Measurements from ENCODE around the gene SNAPC5.

SNAPC5 gene

DNA sequence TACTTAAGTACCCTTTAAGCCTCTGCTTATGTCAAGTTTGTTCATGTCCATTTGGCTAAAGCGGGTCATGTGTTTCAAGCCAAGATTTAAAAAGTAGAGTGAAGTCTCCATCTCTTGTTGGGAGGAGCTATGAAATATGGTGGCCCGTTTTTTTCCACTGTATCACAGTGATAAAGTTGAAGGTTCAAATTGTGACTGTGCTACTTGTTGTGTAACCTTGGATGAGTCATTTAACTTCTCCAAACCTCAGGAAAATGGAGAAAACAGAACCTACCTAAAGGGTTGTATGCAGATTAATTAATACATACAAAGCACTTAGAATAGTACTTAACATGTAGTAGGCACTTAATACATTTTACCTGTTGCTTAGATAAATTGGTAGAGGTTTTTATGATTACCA lies 43.4 kb downstream of the SNAPC5 start:
- DNase-seq: no peak

DNA sequence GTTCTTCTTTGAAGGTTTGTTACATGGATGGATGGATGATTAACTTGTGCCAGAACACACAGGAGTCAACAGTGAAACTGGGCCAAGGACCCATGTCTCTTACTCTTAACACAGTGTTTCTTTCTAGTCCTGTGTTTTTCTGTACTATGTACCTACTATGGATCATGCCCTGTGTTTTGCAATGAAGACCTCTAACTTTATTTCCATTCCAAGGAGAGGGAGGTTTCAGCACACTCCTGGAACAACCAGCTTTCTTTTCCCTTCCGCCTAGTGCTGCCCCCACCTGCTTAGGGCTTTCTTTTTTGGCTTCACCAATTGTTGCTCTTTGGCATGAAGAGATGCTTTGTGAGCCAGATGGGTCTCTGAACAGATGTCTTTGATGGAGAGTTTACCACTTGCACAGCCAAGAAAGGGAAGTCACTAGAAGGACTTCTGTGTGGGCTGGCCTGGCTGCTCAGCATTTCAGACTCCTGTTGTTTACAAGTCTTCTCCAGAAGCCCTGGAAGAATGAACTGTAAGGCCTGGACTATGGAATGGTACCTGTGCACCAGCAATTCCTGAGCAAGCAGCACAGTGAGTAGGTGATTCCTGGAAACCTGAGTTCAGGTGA lies 44.5 kb downstream of the SNAPC5 start:
- no peak for DNase-seq

DNA sequence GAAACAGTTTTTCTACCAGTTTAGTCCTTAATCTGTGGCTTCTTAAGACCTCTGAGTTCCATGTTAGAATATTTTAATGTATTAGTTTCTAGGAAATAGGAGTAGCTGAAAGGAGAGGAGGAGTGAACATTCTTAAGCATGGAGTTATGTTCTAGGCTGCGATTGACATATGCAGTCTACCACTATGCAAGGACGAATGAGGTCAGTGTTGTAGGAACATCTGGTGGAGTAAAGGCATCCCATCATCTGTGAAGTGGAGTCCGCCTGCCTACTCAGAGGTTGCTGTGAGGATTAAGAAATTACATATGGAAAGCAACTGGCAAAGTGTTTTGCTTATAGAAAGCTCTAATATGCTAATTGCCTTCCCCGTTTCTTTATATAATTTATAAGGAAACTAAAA lies 45.1 kb downstream of the SNAPC5 start:
- DNase-seq: no peak
